ENCODE measurements around the gene SNAP91. TPM values are rescaled to one million over a fixed set of nuclear protein-coding genes. Genes with fewer than 3 reads are reported as not detected.

SNAP91 gene
- total and polyA plus RNA-seq, 10 donors: 0.17 to 2.9 (median 1.5) TPM

- Histone ChIP-seq H3K27me3 (replicated peaks in 1 of 7) (peaks cover 0 to 5% (median 0%) of the 10 kb centered on the region in 7 donors), H3K4me3 (no peak overlapping the region), H3K4me1 (no peaks in the 10 kb centered on the region), H3K9me3 (peaks cover 0 to 12% (median 7%) of the 10 kb centered on the region in 8 donors), H3K36me3 (no peaks in the 10 kb centered on the region), H3K27ac (no peak overlapping the region)
- 89 to 93% (median 91%) methylated on average over 1 of the region's 1 CpG for WGBS, 5 donors
- TF ChIP-seq POLR2A (IDR thresholded peaks at IDR 0.05): no peak
- no peak for TF ChIP-seq CTCF (IDR thresholded peaks at IDR 0.05 in 8 of 11, conservative IDR thresholded peaks at IDR 0.05 in 3 of 11)
- no peak for TF ChIP-seq POLR2AphosphoS5 (IDR thresholded peaks at IDR 0.05)
- DNase-seq: no peak
- intact Hi-C loops (cut with DNase I; ENCODE audit: low total_unique reads): no loop called here
These were observed 12.2 kb downstream of the SNAP91 start for GRCh38 chr6:83696674-83697073.

GRCh38 chr6:83685481-83685880 lies 23.4 kb downstream of the SNAP91 start:
- intact Hi-C loops (cut with DNase I; ENCODE audit: low total_unique reads): no loop called here
- Histone ChIP-seq H3K36me3 (no peaks in the 10 kb centered on the region), H3K27ac (no peak overlapping the region), H3K9me3 (no peaks in the 10 kb centered on the region), H3K27me3 (replicated peaks in 1 of 7) (no peaks in the 10 kb centered on the region), H3K4me3 (no peak overlapping the region), H3K4me1 (no peaks in the 10 kb centered on the region)
- no peak for TF ChIP-seq POLR2AphosphoS5 (IDR thresholded peaks at IDR 0.05)
- no peak for TF ChIP-seq POLR2A (IDR thresholded peaks at IDR 0.05)
- TF ChIP-seq CTCF (IDR thresholded peaks at IDR 0.05 in 8 of 11, conservative IDR thresholded peaks at IDR 0.05 in 3 of 11): no peak
- WGBS, 5 donors: 85 to 94% (median 92%) methylated on average over 3 of the region's 3 CpGs
- no peak for DNase-seq

- intact Hi-C loops (cut with DNase I; ENCODE audit: low total_unique reads): no loop called here
- no peak overlapping the region for H3K27ac ChIP-seq
- no peaks in the 10 kb centered on the region for H3K27me3 ChIP-seq (replicated peaks in 1 of 7)
- no peak for TF ChIP-seq POLR2A (IDR thresholded peaks at IDR 0.05)
- no peak for TF ChIP-seq CTCF (IDR thresholded peaks at IDR 0.05 in 8 of 11, conservative IDR thresholded peaks at IDR 0.05 in 3 of 11)
- no peak for TF ChIP-seq POLR2AphosphoS5 (IDR thresholded peaks at IDR 0.05)
- H3K4me1 ChIP-seq: no peaks in the 10 kb centered on the region
- no peak overlapping the region for H3K4me3 ChIP-seq
- H3K36me3 ChIP-seq: no peaks in the 10 kb centered on the region
- H3K9me3 ChIP-seq: no peaks in the 10 kb centered on the region
- no peak for DNase-seq
These were observed 31.1 kb downstream of the SNAP91 start for GRCh38 chr6:83677791-83678190.

- Histone ChIP-seq H3K36me3 (no peaks in the 10 kb centered on the region), H3K9me3 (no peaks in the 10 kb centered on the region), H3K27me3 (replicated peaks in 1 of 7) (no peaks in the 10 kb centered on the region), H3K4me1 (no peaks in the 10 kb centered on the region), H3K4me3 (no peak overlapping the region), H3K27ac (no peak overlapping the region)
- no peak for DNase-seq
- intact Hi-C loops (cut with DNase I; ENCODE audit: low total_unique reads): no loop called here
- TF ChIP-seq CTCF (IDR thresholded peaks at IDR 0.05 in 8 of 11, conservative IDR thresholded peaks at IDR 0.05 in 3 of 11) (no peak), POLR2A (IDR thresholded peaks at IDR 0.05) (no peak), POLR2AphosphoS5 (IDR thresholded peaks at IDR 0.05) (no peak)
- WGBS, 5 donors: 93 to 94% (median 93%) methylated on average over 7 of the region's 7 CpGs
These were observed 70.9 kb downstream of the SNAP91 start for GRCh38 chr6:83637953-83638352.

Data from spleen (tissue), 11 donors.